DMS153 (cell line): Measurements from ENCODE around the gene PDE9A.

Source experiments
- DNase-seq: peaks from one replicate; lab custom pipeline; 2025; lab: John Stamatoyannopoulos, UW

The PDE9A gene

GRCh38 chr21:42644223-42645208, 8.9 kb upstream of the PDE9A start:
- no peak for DNase-seq

GRCh38 chr21:42645211-42646075, 8.0 kb upstream of the PDE9A start:
- no peak for DNase-seq

GRCh38 chr21:42646076-42646825, 7.2 kb upstream of the PDE9A start:
- no peak for DNase-seq

- no peak for DNase-seq
These were observed 6.6 kb upstream of the PDE9A start for GRCh38 chr21:42646836-42647235.

- DNase-seq, result no peak
These were observed 4.8 kb upstream of the PDE9A start for GRCh38 chr21:42648606-42649005.

GRCh38 chr21:42649122-42650032, 4.0 kb upstream of the PDE9A start:
- DNase-seq, result no peak

- no peak for DNase-seq
These were observed 3.4 kb upstream of the PDE9A start for GRCh38 chr21:42650033-42650370.

GRCh38 chr21:42650441-42651421, 2.7 kb upstream of the PDE9A start:
- no peak for DNase-seq

- no peak for DNase-seq
These were observed 1.7 kb upstream of the PDE9A start for GRCh38 chr21:42651515-42652401.

- DNase-seq, result no peak
These were observed 742 bp upstream of the PDE9A start for GRCh38 chr21:42652527-42653230.

- DNase-seq, result no peak
These were observed 925 bp downstream of the PDE9A start for GRCh38 chr21:42654179-42654912.

- DNase-seq, result no peak
These were observed 1.7 kb downstream of the PDE9A start for GRCh38 chr21:42654913-42655795.

- no peak for DNase-seq
These were observed 2.7 kb downstream of the PDE9A start for GRCh38 chr21:42655796-42656770.

GRCh38 chr21:42656872-42657271, 3.5 kb downstream of the PDE9A start:
- DNase-seq, result no peak

- DNase-seq, result no peak
These were observed 4.4 kb downstream of the PDE9A start for GRCh38 chr21:42657676-42658319.
